IMR-90 (cell line): ENCODE data around the gene PNCK. TPM values are rescaled to one million over a fixed set of nuclear protein-coding genes. Genes with fewer than 3 reads are reported as not detected.

Experiments
- ATAC-seq: fragments of 200-7000 bp; cut with Tn5 transposase; 2 replicates; pipeline ENCODE4 v1.9.1; 2020; ENCODE audit warnings: low read depth, mild to moderate bottlenecking, moderate library complexity
- BruUV-seq: library from RNA; stranded (reverse); fragments of 400-500 nt; replicated peaks from 2 replicates; lab custom pipeline; 2021; lab: Mats Ljungman, UMichigan
- CTCF ChIA-PET: fragments of 300-600 bp; formaldehyde crosslinking; extraction: SDS; loops from one replicate; lab custom pipeline; 2021; ENCODE audit warnings: antibody characterized with exemption; lab: Yijun Ruan, JAX
- POLR2A ChIA-PET: fragments of 300-600 bp; sonication (Branson Sonifier 250); formaldehyde crosslinking; loops from one replicate; lab custom pipeline; 2022; ENCODE audit warnings: antibody characterized with exemption; ENCODE audit not compliant: unreplicated experiment; lab: Charles Lee
- DNase-seq: peaks from one replicate; pipeline ENCODE4 v3.0.0; 2013
- H2AFZ ChIP-seq: replicated peaks from 2 replicates; pipeline ENCODE3; 2013; ENCODE audit warnings: low read length, mild to moderate bottlenecking; ENCODE audit not compliant: poor library complexity
- H2AK5ac ChIP-seq: 2 replicates; pipeline ENCODE4 v1.6.1; 2013; ENCODE audit warnings: low read depth, low read length, inconsistent platforms
- H2AK9ac ChIP-seq: replicated peaks from 2 replicates; pipeline ENCODE3; 2013; ENCODE audit warnings: mild to moderate bottlenecking, low read depth, low read length, moderate library complexity; ENCODE audit not compliant: poor library complexity
- H2BK120ac ChIP-seq: 2 replicates; pipeline ENCODE4 v1.6.1; 2013; ENCODE audit warnings: low read depth, low read length, inconsistent platforms
- H2BK15ac ChIP-seq: 3 replicates; pipeline ENCODE4 v1.6.1; 2013; ENCODE audit warnings: low read depth, low read length, inconsistent platforms
- H2BK20ac ChIP-seq: 2 replicates; pipeline ENCODE4 v1.6.1; 2013; ENCODE audit warnings: low read depth, mild to moderate bottlenecking, inconsistent platforms, low read length, moderate library complexity
- H2BK5ac ChIP-seq: 2 replicates; pipeline ENCODE4 v1.6.1; 2013; ENCODE audit warnings: mild to moderate bottlenecking, low read depth, low read length, inconsistent platforms; ENCODE audit not compliant: poor library complexity, severe bottlenecking
- H3K14ac ChIP-seq: replicated peaks from 2 replicates; pipeline ENCODE4 v1.6.1; 2013; ENCODE audit warnings: low read depth, low read length, inconsistent platforms
- H3K18ac ChIP-seq: 2 replicates; pipeline ENCODE4 v1.6.1; 2013; ENCODE audit warnings: low read depth, low read length, control low read depth
- H3K23ac ChIP-seq: 2 replicates; pipeline ENCODE4 v1.6.1; 2013; ENCODE audit warnings: low read depth, low read length, inconsistent platforms
- H3K27ac ChIP-seq: 2 replicates; pipeline ENCODE4 v1.5.1; 2013; ENCODE audit warnings: mild to moderate bottlenecking, control low read depth, low read length; ENCODE audit not compliant: insufficient read depth
- H3K27me3 ChIP-seq: 2 replicates; pipeline ENCODE4 v1.6.1; 2013; ENCODE audit warnings: low read length; ENCODE audit not compliant: control insufficient read depth, insufficient read depth
- H3K36me3 ChIP-seq: 2 replicates; pipeline ENCODE4 v1.6.1; 2013; ENCODE audit warnings: low read length, mixed read lengths; ENCODE audit not compliant: control insufficient read depth, insufficient read depth
- H3K4ac ChIP-seq: 2 replicates; pipeline ENCODE4 v1.6.1; 2013; ENCODE audit warnings: low read depth, low read length, inconsistent platforms
- H3K4me1 ChIP-seq: 2 replicates; pipeline ENCODE4 v1.6.1; 2013; ENCODE audit warnings: low read length, mixed read lengths; ENCODE audit not compliant: control insufficient read depth, insufficient read depth
- H3K4me2 ChIP-seq: 2 replicates; pipeline ENCODE4 v1.6.1; 2013; ENCODE audit warnings: low read depth, mild to moderate bottlenecking, control low read depth, low read length, moderate library complexity
- H3K4me3 ChIP-seq: 2 replicates; pipeline ENCODE4 v1.5.1; 2013; ENCODE audit warnings: low read depth, mild to moderate bottlenecking, control low read depth, low read length, moderate library complexity; ENCODE audit not compliant: insufficient read depth
- H3K56ac ChIP-seq: 2 replicates; pipeline ENCODE4 v1.6.1; 2013; ENCODE audit warnings: low read length, inconsistent platforms; ENCODE audit not compliant: insufficient read depth; ENCODE audit errors: extremely low read depth
- H3K79me1 ChIP-seq, 2 experiments: 2 replicates each; pipeline ENCODE4 v1.6.1; 2013; ENCODE audit warnings: low read length in 2 of 2, inconsistent platforms in 1 of 2, low read depth in 1 of 2
- H3K9ac ChIP-seq: 2 replicates; pipeline ENCODE4 v1.6.1; 2013; ENCODE audit warnings: low read depth, low read length, control low read depth
- H3K9me1 ChIP-seq: 2 replicates; pipeline ENCODE4 v1.6.1; 2013; ENCODE audit warnings: low read length, inconsistent platforms; ENCODE audit not compliant: insufficient read depth
- H3K9me3 ChIP-seq: 2 replicates; pipeline ENCODE4 v1.6.1; 2013; ENCODE audit warnings: low read length; ENCODE audit not compliant: control insufficient read depth, insufficient read depth
- H4K20me1 ChIP-seq: 2 replicates; pipeline ENCODE4 v1.6.1; 2013; ENCODE audit warnings: low read length, inconsistent platforms; ENCODE audit not compliant: insufficient read depth
- H4K5ac ChIP-seq: 2 replicates; pipeline ENCODE4 v1.6.1; 2013; ENCODE audit warnings: mild to moderate bottlenecking, low read depth, low read length, control low read depth
- H4K8ac ChIP-seq, 2 experiments: 2 replicates each; pipeline ENCODE4 v1.6.1; 2013; ENCODE audit warnings: low read depth in 2 of 2, low read length in 2 of 2, control low read depth in 1 of 2, inconsistent platforms in 1 of 2
- H4K91ac ChIP-seq: 2 replicates; pipeline ENCODE4 v1.6.1; 2013; ENCODE audit warnings: low read depth, low read length, inconsistent platforms; ENCODE audit not compliant: insufficient read depth
- BHLHE40 ChIP-seq: fragments of 150-350 bp; IDR thresholded peaks from 2 replicates; pipeline ENCODE4 v1.6.1; 2016; ENCODE audit warnings: mild to moderate bottlenecking, low read depth, low read length
- CHD1 ChIP-seq: IDR thresholded peaks from 2 replicates; pipeline ENCODE4 v1.6.1; 2012; ENCODE audit warnings: low read depth, low read length, improper control_type of control experiment
- ELK1 ChIP-seq: fragments of 150-350 bp; IDR thresholded peaks from 2 replicates; pipeline ENCODE4 v1.6.1; 2016; ENCODE audit warnings: low read depth, mild to moderate bottlenecking, low read length, moderate library complexity, borderline replicate concordance
- FOS ChIP-seq: fragments of 150-350 bp; IDR thresholded peaks from 2 replicates; pipeline ENCODE4 v1.6.1; 2016; ENCODE audit warnings: low read depth, low read length
- MAFK ChIP-seq: IDR thresholded peaks from 2 replicates; pipeline ENCODE4 v1.6.1; 2012; ENCODE audit warnings: low read depth, low read length, improper control_type of control experiment
- MAZ ChIP-seq: IDR thresholded peaks from 2 replicates; pipeline ENCODE4 v1.6.1; 2012; ENCODE audit warnings: low read depth, mild to moderate bottlenecking, low read length, improper control_type of control experiment, moderate library complexity, borderline replicate concordance
- MXI1 ChIP-seq: IDR thresholded peaks from 2 replicates; pipeline ENCODE4 v1.6.1; 2012; ENCODE audit warnings: low read depth, mild to moderate bottlenecking, low read length, moderate library complexity, borderline replicate concordance
- NFE2L2 ChIP-seq: fragments of 150-350 bp; IDR thresholded peaks from 2 replicates; pipeline ENCODE4 v1.6.1; 2016; ENCODE audit warnings: low read depth, mild to moderate bottlenecking, low read length
- POLR2A ChIP-seq: IDR thresholded peaks from 2 replicates; pipeline ENCODE4 v1.6.1; 2012; ENCODE audit warnings: mild to moderate bottlenecking, low read depth, low read length
- RCOR1 ChIP-seq: IDR thresholded peaks from 2 replicates; pipeline ENCODE4 v1.6.1; 2012; ENCODE audit warnings: mild to moderate bottlenecking, low read length, improper control_type of control experiment; ENCODE audit not compliant: insufficient replicate concordance
- RFX5 ChIP-seq: IDR thresholded peaks from 2 replicates; pipeline ENCODE4 v1.8.0; 2012; ENCODE audit warnings: low read depth, mild to moderate bottlenecking, low read length, moderate library complexity
- WGBS, 2 experiments: methylation state at CpG; one replicate each; pipeline versions ENCODE4 v1.1.5 to v1.1.7; 2013; ENCODE audit warnings: missing lambda C conversion rate in 2 of 2; ENCODE audit not compliant: insufficient read length in 1 of 2; ENCODE audit errors: extremely low coverage in 2 of 2; 5-methylcytosine and 5-hydroxymethylcytosine counted together
- dilution Hi-C: fragments of 300-500 bp; cut with HindIII; formaldehyde crosslinking; loops from one replicate; pipeline ENCODE4 v1.14.3; 2018; ENCODE audit warnings: low sequenced_read_pairs; ENCODE audit not compliant: unreplicated experiment
- in situ Hi-C: fragments of 300-500 bp; cut with MboI; formaldehyde crosslinking; loops from 3 replicates; pipeline ENCODE4 v1.14.3; 2019; ENCODE audit warnings: low sequenced_read_pairs, inconsistent platforms, mixed read lengths
- intact Hi-C: fragments of 100-400 bp; cut with micrococcal nuclease; formaldehyde crosslinking; loops from 2 replicates; pipeline ENCODE4 v1.10.0; 2022
- polyA plus RNA-seq, 3 experiments: library from polyadenylated mRNA; depleted of rRNA; stranded (reverse); fragments of >200 nt; gene quantifications; 2 replicates each; pipeline ENCODE4 v1.2.3, GENCODE V29; 2012; ENCODE audit warnings: low replicate concordance in 1 of 3
- total RNA-seq: library from RNA; depleted of rRNA; stranded (reverse); fragments of >200 nt; gene quantifications from 2 replicates; pipeline ENCODE4 v1.2.3, GENCODE V29; 2012
- TF ChIP-seq, protein P1 (sequence below): conservative IDR thresholded peaks from 2 replicates; pipeline ENCODE4 v1.5.1; 2012; ENCODE audit warnings: mild to moderate bottlenecking, low read depth, low read length, improper control_type of control experiment

The PNCK gene
- total and polyA plus RNA-seq, 2 of the 4 experiments (the other 2 are of a cell fraction): 0.18 to 0.22 TPM

DNA sequence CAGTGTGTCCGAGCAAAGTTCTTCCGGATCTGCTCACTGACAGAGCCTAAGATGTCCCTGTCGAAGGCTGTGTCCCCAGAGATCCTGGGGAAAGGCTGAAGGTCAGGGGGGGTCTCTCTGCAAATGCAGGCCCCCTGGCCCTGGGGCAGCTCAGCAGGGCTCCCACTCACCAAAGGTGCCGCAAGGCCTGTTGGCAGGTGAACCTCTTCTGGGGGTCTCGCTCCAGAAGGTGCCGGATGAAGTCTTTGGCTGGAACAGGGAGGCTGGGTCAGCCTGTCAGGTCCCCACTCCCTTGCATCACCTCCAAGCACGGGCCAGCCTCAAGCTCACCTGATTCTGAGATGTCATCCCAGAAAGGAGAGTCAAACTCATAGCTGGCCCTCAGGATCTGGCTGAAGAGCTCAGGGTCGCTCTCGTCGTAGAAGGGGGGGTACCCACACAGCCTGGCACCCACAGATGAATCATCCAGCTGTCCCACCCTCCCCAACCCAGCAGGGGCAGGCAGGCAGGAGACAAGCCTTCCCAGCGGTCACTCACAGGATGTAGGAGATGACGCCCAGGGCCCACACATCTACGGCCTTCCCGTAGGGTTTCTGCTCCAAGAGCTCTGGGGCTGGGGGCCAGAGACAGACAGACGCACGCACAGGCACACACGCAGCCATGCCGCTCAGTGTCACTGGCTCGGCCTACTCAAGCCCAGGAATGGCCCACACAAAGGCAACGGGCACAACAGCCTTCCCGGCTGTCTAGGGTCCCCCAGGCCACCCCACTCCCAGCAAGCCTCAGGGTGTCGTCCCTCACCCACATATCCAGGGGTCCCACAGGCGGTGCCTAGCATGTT, 2.6 kb downstream of the PNCK start:
- no peak overlapping the region for H2BK15ac ChIP-seq
- H3K27me3 ChIP-seq: peaks cover 24% of the 10 kb centered on the region
- no peak overlapping the region for H3K4me2 ChIP-seq
- no peak overlapping the region for H2BK5ac ChIP-seq
- H3K4ac ChIP-seq: no peak overlapping the region
- in situ Hi-C loops: loop anchor here (25.0 kb wide), 1 partner anchor 709 kb away; no protein-coding TSS in a partner anchor
- no peak overlapping the region for H2AK5ac ChIP-seq
- H3K79me1 ChIP-seq: no peaks in the 10 kb centered on the region
- TF ChIP-seq MAZ (no peak), MAFK (no peak), FOS (no peak), RCOR1 (no peak), BHLHE40 (no peak), MXI1 (no peak), CHD1 (no peak), POLR2A (no peak), ELK1 (no peak), NFE2L2 (no peak), RFX5 (no peak)
- TF ChIP-seq, protein P1, sequence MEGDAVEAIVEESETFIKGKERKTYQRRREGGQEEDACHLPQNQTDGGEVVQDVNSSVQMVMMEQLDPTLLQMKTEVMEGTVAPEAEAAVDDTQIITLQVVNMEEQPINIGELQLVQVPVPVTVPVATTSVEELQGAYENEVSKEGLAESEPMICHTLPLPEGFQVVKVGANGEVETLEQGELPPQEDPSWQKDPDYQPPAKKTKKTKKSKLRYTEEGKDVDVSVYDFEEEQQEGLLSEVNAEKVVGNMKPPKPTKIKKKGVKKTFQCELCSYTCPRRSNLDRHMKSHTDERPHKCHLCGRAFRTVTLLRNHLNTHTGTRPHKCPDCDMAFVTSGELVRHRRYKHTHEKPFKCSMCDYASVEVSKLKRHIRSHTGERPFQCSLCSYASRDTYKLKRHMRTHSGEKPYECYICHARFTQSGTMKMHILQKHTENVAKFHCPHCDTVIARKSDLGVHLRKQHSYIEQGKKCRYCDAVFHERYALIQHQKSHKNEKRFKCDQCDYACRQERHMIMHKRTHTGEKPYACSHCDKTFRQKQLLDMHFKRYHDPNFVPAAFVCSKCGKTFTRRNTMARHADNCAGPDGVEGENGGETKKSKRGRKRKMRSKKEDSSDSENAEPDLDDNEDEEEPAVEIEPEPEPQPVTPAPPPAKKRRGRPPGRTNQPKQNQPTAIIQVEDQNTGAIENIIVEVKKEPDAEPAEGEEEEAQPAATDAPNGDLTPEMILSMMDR: no peak
- no TSS peak for BruUV-seq
- no peak overlapping the region for H2BK120ac ChIP-seq
- dilution Hi-C loops: no loop called here
- H3K27ac ChIP-seq: no peak overlapping the region
- no peak for DNase-seq
- no peak overlapping the region for H3K56ac ChIP-seq
- no peak overlapping the region for H3K18ac ChIP-seq
- 89% methylated on average over 10 of the region's 23 CpGs; no CpG with 5 or more reads in 1 of the 2 experiments for WGBS, 2 experiments
- no peaks in the 10 kb centered on the region; the same call in 1 of the 2 replicates for H4K20me1 ChIP-seq
- no peak overlapping the region for H3K4me3 ChIP-seq
- H3K9me3 ChIP-seq: peaks cover 4% of the 10 kb centered on the region; the same call in 1 of the 2 replicates
- no peak overlapping the region for H4K91ac ChIP-seq
- CTCF ChIA-PET: no interaction called here
- POLR2A ChIA-PET: no interaction called here
- H3K4me1 ChIP-seq: no peaks in the 10 kb centered on the region
- H3K23ac ChIP-seq: no peak overlapping the region
- H2BK20ac ChIP-seq: no peak overlapping the region
- no peak overlapping the region for H2AK9ac ChIP-seq
- no peak overlapping the region for H3K14ac ChIP-seq
- H4K5ac ChIP-seq: no peak overlapping the region
- no peak overlapping the region for H3K9ac ChIP-seq
- no peak overlapping the region for H4K8ac ChIP-seq
- no peak overlapping the region for H2AFZ ChIP-seq
- no peaks in the 10 kb centered on the region; the same call in 1 of the 2 replicates for H3K9me1 ChIP-seq
- no peak for ATAC-seq
- H3K36me3 ChIP-seq: no peaks in the 10 kb centered on the region
- intact Hi-C loops: no loop called here
